GM12872 (cell line): Measurements from ENCODE around the gene PELI1.

Source experiments
- TF ChIP-seq, protein P1 (sequence below): IDR thresholded peaks from 3 replicates; pipeline ENCODE4 v1.5.1; 2011; ENCODE audit warnings: low read depth, mild to moderate bottlenecking, low read length, moderate library complexity; ENCODE audit not compliant: insufficient read depth

The PELI1 gene

GRCh38 chr2:64139956-64140355 is 4.3 kb downstream of the PELI1 start:
- TF ChIP-seq, protein P1, sequence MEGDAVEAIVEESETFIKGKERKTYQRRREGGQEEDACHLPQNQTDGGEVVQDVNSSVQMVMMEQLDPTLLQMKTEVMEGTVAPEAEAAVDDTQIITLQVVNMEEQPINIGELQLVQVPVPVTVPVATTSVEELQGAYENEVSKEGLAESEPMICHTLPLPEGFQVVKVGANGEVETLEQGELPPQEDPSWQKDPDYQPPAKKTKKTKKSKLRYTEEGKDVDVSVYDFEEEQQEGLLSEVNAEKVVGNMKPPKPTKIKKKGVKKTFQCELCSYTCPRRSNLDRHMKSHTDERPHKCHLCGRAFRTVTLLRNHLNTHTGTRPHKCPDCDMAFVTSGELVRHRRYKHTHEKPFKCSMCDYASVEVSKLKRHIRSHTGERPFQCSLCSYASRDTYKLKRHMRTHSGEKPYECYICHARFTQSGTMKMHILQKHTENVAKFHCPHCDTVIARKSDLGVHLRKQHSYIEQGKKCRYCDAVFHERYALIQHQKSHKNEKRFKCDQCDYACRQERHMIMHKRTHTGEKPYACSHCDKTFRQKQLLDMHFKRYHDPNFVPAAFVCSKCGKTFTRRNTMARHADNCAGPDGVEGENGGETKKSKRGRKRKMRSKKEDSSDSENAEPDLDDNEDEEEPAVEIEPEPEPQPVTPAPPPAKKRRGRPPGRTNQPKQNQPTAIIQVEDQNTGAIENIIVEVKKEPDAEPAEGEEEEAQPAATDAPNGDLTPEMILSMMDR, result no peak

DNA sequence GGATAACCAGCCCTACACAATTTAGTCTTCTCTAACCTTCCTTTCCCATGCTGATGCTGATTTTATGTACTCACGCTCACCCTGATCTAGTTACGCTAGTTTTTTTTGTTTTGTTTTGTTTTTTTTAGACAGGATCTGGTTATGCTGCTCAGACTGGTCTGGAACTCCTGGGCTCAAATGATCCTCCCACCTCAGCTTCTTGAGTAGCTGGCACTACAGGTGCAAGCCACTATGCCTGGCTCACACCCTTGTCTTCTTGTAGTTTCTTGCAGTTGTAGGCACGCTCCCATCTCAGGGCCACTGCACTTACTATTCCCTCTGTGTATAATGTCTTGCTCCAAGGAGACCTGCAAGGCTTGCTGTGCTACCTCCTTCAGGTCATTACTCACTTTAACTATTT is 6.2 kb downstream of the PELI1 start:
- TF ChIP-seq, protein P1, result no peak

- TF ChIP-seq, protein P1, result no peak
These were observed 6.7 kb downstream of the PELI1 start for GRCh38 chr2:64137567-64137966.

DNA sequence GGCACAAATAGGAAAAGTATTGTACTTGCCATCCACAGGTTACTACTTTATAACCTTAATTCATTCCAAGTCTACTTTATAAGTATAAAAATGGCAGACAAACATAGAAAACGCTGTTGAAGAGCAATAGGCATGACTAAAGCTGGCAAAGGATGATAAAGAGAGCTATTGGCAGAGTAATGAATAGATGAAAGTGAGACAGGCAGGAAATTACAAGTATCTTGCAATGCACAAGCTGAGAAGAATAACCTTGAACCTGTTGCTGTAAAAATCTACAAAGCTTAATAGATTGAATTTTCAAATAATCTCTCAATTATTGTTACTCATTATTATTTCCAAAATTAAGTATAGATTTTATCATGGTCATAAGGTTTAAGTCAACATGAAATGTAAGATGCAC is 8.8 kb downstream of the PELI1 start:
- TF ChIP-seq, protein P1, result no peak

DNA sequence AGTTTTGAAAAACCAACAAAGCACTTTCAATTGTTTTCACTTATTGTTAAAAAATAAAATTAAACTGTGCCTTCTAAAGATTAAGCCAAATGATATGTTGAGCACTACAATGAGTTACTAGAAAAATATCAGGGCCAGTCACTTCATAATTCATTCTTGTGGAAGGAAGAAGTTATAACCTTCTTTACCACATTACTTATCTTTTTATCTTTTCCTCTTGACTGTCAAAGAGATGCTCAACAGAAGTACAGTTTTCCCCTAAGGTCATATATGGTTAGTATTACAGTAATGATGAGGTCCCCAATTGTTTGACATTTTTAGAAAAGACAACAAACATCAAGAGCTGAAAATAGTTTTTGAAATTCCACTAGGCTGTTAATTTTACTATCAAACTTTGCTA is 9.4 kb downstream of the PELI1 start:
- TF ChIP-seq, protein P1, result no peak

- TF ChIP-seq, protein P1, result no peak
These were observed 10.4 kb downstream of the PELI1 start for GRCh38 chr2:64133828-64134227.

DNA sequence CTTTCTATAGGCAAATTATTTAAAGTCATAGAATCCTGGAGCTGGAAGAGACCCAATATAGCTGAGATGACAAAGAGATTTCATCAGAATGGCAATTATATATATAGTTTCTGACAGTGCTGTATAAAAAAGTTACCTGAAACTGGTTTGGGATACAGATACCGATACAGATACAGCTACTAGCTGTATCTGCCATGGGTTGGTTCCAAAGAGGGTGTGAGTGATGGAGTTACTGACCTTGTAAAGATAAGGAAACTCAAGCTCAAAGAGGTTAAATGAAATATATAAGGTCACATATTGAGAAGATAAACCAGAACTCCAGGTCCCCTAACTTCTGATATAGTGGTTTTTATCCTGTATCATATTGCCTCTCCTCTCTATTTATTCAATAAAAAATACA is 10.9 kb downstream of the PELI1 start:
- TF ChIP-seq, protein P1, result no peak

GRCh38 chr2:64130333-64130732 is 13.9 kb downstream of the PELI1 start:
- TF ChIP-seq, protein P1, result no peak
